ENCODE results near the gene PSMC3. TPM values are rescaled to one million over a fixed set of nuclear protein-coding genes. Genes with fewer than 3 reads are reported as not detected.

The PSMC3 gene
- total RNA-seq, 1 donor from 2014 or later, result 97.2 TPM

GRCh38 chr11:47417712-47418111 lies 8.5 kb downstream of the PSMC3 start:
- Mint-ChIP-seq H3K27me3 (ENCODE audit: low read depth) (no peaks in the 10 kb centered on the region), H3K4me3 (no peak overlapping the region), H3K4me1 (peaks cover 13% of the 10 kb centered on the region), H3K9me3 (no peaks in the 10 kb centered on the region), H3K27ac (peak overlapping the region; percentile 47), H3K36me3 (peaks cover 15% of the 10 kb centered on the region)
- no peak for DNase-seq (ENCODE audit: low spot score in 2 of 2, unreplicated experiment in 2 of 2)
- TF ChIP-seq CTCF (IDR thresholded peaks at IDR 0.05; ENCODE audit: unreplicated experiment), result no peak

- Mint-ChIP-seq H3K4me3 (no peak overlapping the region), H3K9me3 (no peaks in the 10 kb centered on the region), H3K36me3 (peaks cover 12% of the 10 kb centered on the region), H3K4me1 (peaks cover 13% of the 10 kb centered on the region), H3K27ac (peak overlapping the region; percentile 89), H3K27me3 (ENCODE audit: low read depth) (no peaks in the 10 kb centered on the region)
- TF ChIP-seq CTCF (IDR thresholded peaks at IDR 0.05; ENCODE audit: unreplicated experiment), result no peak
- peak; percentile 64 to 83 for DNase-seq (ENCODE audit: low spot score in 2 of 2, unreplicated experiment in 2 of 2)
Measured at GRCh38 chr11:47415949-47416472, 10.2 kb downstream of the PSMC3 start.

GRCh38 chr11:47415091-47415854 lies 11.0 kb downstream of the PSMC3 start:
- H3K4me1 Mint-ChIP-seq, result peaks cover 13% of the 10 kb centered on the region
- H3K4me3 Mint-ChIP-seq, result no peak overlapping the region
- peak overlapping the region; percentile 89 for H3K27ac Mint-ChIP-seq
- H3K36me3 Mint-ChIP-seq, result peaks cover 12% of the 10 kb centered on the region
- TF ChIP-seq CTCF (IDR thresholded peaks at IDR 0.05; ENCODE audit: unreplicated experiment), result no peak
- H3K27me3 Mint-ChIP-seq (ENCODE audit: low read depth), result no peaks in the 10 kb centered on the region
- H3K9me3 Mint-ChIP-seq, result no peaks in the 10 kb centered on the region
- DNase-seq (ENCODE audit: low spot score in 2 of 2, unreplicated experiment in 2 of 2), result no peak

- H3K36me3 Mint-ChIP-seq, result peaks cover 6% of the 10 kb centered on the region
- peaks cover 14% of the 10 kb centered on the region for H3K4me1 Mint-ChIP-seq
- no peak for TF ChIP-seq CTCF (IDR thresholded peaks at IDR 0.05; ENCODE audit: unreplicated experiment)
- H3K27ac Mint-ChIP-seq, result no peak overlapping the region
- H3K4me3 Mint-ChIP-seq, result no peak overlapping the region
- DNase-seq (ENCODE audit: low spot score in 2 of 2, unreplicated experiment in 2 of 2), result no peak
- no peaks in the 10 kb centered on the region for H3K27me3 Mint-ChIP-seq (ENCODE audit: low read depth)
- no peaks in the 10 kb centered on the region for H3K9me3 Mint-ChIP-seq
Measured at GRCh38 chr11:47414685-47415070, 11.6 kb downstream of the PSMC3 start.

- DNase-seq (ENCODE audit: low spot score in 2 of 2, unreplicated experiment in 2 of 2), result no peak
- H3K27ac Mint-ChIP-seq, result peak overlapping the region; percentile 70
- H3K9me3 Mint-ChIP-seq, result no peaks in the 10 kb centered on the region
- peaks cover 20% of the 10 kb centered on the region for H3K4me1 Mint-ChIP-seq
- H3K4me3 Mint-ChIP-seq, result no peak overlapping the region
- H3K27me3 Mint-ChIP-seq (ENCODE audit: low read depth), result no peaks in the 10 kb centered on the region
- no peak for TF ChIP-seq CTCF (IDR thresholded peaks at IDR 0.05; ENCODE audit: unreplicated experiment)
- peaks cover 6% of the 10 kb centered on the region for H3K36me3 Mint-ChIP-seq
Measured at GRCh38 chr11:47413908-47414684, 12.1 kb downstream of the PSMC3 start.

All from mesothelial cell of epicardium (in vitro differentiated cells).